ENCODE results near the gene PPM1A. TPM values are rescaled to one million over a fixed set of nuclear protein-coding genes. Genes with fewer than 3 reads are reported as not detected.

The PPM1A gene
- total RNA-seq, 2 experiments from 2014 or later, result 35.3 to 36.1 TPM

GRCh38 chr14:60214415-60215126 lies 34.5 kb upstream of the PPM1A start:
- Mint-ChIP-seq H3K36me3 (ENCODE audit: low read depth) (no peaks in the 10 kb centered on the region), H3K9me3 (no peaks in the 10 kb centered on the region), H3K4me1 (ENCODE audit: low read depth) (peaks cover 5% of the 10 kb centered on the region), H3K27ac (no peak overlapping the region), H3K4me3 (no peak overlapping the region), H3K27me3 (ENCODE audit: low read depth) (no peaks in the 10 kb centered on the region)
- intact Hi-C loops (cut with micrococcal nuclease), result no loop called here
- CTCF ChIA-PET, result interaction anchor here (1.0 kb wide), 1 partner anchor 10 kb away, joined by 4 read pairs; no protein-coding TSS in a partner anchor
- DNase-seq, result no peak

- intact Hi-C loops (cut with micrococcal nuclease), result no loop called here
These were observed 33.9 kb upstream of the PPM1A start for GRCh38 chr14:60215127-60215444.

DNA sequence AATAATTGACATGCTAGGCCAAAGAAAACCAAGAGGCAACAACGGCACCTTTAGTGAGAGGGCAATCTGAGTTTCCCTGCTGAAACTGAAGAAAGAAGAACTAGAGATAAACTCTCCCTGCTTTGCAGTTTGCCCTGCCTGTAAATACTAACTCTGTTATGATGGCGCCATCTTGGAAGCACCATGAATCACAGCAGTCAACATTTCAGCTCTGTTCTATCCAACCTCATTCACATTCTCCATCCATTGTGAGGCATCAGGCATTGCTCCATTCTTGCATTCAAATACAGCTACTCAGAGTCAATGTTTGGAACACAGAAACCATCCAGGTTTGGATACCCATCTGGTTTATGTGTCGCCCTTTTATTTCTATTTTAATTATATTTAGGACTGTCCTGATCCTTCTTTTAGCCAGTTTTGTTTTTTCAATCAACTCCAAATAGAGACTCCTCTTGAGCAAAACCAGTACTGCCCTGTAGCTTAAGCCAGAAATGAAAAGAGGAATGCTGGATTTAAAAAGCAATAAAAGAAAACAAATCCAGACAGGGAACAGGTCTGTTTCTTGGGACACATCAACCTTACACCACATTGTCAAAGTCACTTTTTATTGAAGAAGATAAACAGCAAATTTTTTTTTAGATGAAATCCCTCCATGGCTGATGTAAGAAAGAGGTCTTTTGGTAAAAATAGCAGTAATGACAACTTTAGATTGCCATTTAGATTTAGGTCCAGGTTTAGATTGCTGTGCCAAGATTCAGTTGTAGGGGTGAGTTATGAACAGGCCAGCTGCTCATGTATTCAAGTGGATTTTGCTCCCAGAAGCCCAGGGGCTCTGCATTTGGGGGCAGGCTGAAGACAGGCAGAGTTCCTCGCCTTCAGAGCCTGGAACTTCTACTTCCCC lies 33.3 kb upstream of the PPM1A start:
- CTCF ChIA-PET, result interaction anchor here (1.0 kb wide), 2 partner anchors 9 to 92 kb away, joined by 3 to 4 read pairs; no protein-coding TSS in a partner anchor
- H3K4me1 Mint-ChIP-seq (ENCODE audit: low read depth), result peaks cover 12% of the 10 kb centered on the region
- intact Hi-C loops (cut with micrococcal nuclease), result no loop called here

More at GRCh38 chr14:60215127-60215444, 33.9 kb upstream of the PPM1A start:
- no peaks in the 10 kb centered on the region for H3K9me3 Mint-ChIP-seq
- DNase-seq, result no peak
- no peak overlapping the region for H3K27ac Mint-ChIP-seq
- CTCF ChIA-PET, result interaction anchor here (1.0 kb wide), 2 partner anchors 9 to 93 kb away, joined by 3 to 4 read pairs; no protein-coding TSS in a partner anchor
- no peaks in the 10 kb centered on the region for H3K36me3 Mint-ChIP-seq (ENCODE audit: low read depth)
- peaks cover 5% of the 10 kb centered on the region for H3K4me1 Mint-ChIP-seq (ENCODE audit: low read depth)
- H3K4me3 Mint-ChIP-seq, result no peak overlapping the region
- no peaks in the 10 kb centered on the region for H3K27me3 Mint-ChIP-seq (ENCODE audit: low read depth)

DNA sequence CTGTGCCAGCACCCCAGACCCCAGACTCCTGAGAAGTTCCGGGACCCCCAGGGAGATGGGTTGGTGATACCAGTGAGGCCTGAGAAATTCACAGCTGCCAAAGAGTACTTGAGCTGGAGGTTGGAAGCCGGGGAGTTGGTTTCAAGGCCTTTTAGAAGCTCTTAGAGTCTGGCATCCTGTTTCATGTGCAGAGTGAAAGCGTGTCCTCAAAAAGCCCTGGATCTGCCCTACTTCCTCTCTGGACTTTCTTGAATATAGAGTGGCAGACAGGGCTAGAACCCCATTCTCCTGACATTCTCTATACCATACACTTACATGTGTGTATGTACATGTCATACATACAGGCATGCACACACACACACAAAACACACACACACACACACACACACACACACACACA lies 31.3 kb upstream of the PPM1A start:
- no peak overlapping the region for H3K27ac Mint-ChIP-seq
- H3K36me3 Mint-ChIP-seq (ENCODE audit: low read depth), result no peaks in the 10 kb centered on the region
- CTCF ChIA-PET, result no interaction called here
- H3K9me3 Mint-ChIP-seq, result no peaks in the 10 kb centered on the region
- intact Hi-C loops (cut with micrococcal nuclease), result no loop called here
- no peak overlapping the region for H3K4me3 Mint-ChIP-seq
- peaks cover 15% of the 10 kb centered on the region for H3K4me1 Mint-ChIP-seq (ENCODE audit: low read depth)
- no peaks in the 10 kb centered on the region for H3K27me3 Mint-ChIP-seq (ENCODE audit: low read depth)
- DNase-seq, result no peak

More for the DNA sequence above, 33.3 kb upstream of the PPM1A start:
- Mint-ChIP-seq H3K27ac (no peak overlapping the region), H3K36me3 (ENCODE audit: low read depth) (no peaks in the 10 kb centered on the region), H3K9me3 (no peaks in the 10 kb centered on the region), H3K4me3 (no peak overlapping the region), H3K27me3 (ENCODE audit: low read depth) (no peaks in the 10 kb centered on the region)
- DNase-seq, result no peak

GRCh38 chr14:60220084-60220483 lies 28.9 kb upstream of the PPM1A start:
- no peak overlapping the region for H3K4me3 Mint-ChIP-seq
- peak; percentile 27 for DNase-seq
- no peak overlapping the region for H3K27ac Mint-ChIP-seq
- intact Hi-C loops (cut with micrococcal nuclease), result loop anchor here (2.0 kb wide), 2 partner anchors 21 to 29 kb away; partner anchors contain the start of gene PPM1A
- CTCF ChIA-PET, result no interaction called here
- no peaks in the 10 kb centered on the region for H3K36me3 Mint-ChIP-seq (ENCODE audit: low read depth)
- H3K4me1 Mint-ChIP-seq (ENCODE audit: low read depth), result peaks cover 15% of the 10 kb centered on the region
- no peaks in the 10 kb centered on the region for H3K27me3 Mint-ChIP-seq (ENCODE audit: low read depth)
- H3K9me3 Mint-ChIP-seq, result no peaks in the 10 kb centered on the region

- DNase-seq, result no peak
- Mint-ChIP-seq H3K4me1 (ENCODE audit: low read depth) (peaks cover 15% of the 10 kb centered on the region), H3K9me3 (no peaks in the 10 kb centered on the region), H3K36me3 (ENCODE audit: low read depth) (no peaks in the 10 kb centered on the region), H3K27me3 (ENCODE audit: low read depth) (no peaks in the 10 kb centered on the region), H3K4me3 (no peak overlapping the region), H3K27ac (no peak overlapping the region)
- intact Hi-C loops (cut with micrococcal nuclease), result loop anchor here (2.0 kb wide), 2 partner anchors 20 to 28 kb away; partner anchors contain the start of gene PPM1A
- CTCF ChIA-PET, result no interaction called here
These were observed 28.1 kb upstream of the PPM1A start for GRCh38 chr14:60220917-60221316.

GRCh38 chr14:60221457-60221856 lies 27.6 kb upstream of the PPM1A start:
- Mint-ChIP-seq H3K9me3 (no peaks in the 10 kb centered on the region), H3K36me3 (ENCODE audit: low read depth) (no peaks in the 10 kb centered on the region), H3K27ac (no peak overlapping the region), H3K4me3 (no peak overlapping the region), H3K4me1 (ENCODE audit: low read depth) (peaks cover 15% of the 10 kb centered on the region), H3K27me3 (ENCODE audit: low read depth) (no peaks in the 10 kb centered on the region)
- no peak for DNase-seq
- CTCF ChIA-PET, result no interaction called here
- intact Hi-C loops (cut with micrococcal nuclease), result loop anchor here (2.0 kb wide), 2 partner anchors 19 to 27 kb away; partner anchors contain the start of gene PPM1A

GRCh38 chr14:60222820-60223219 lies 26.2 kb upstream of the PPM1A start:
- no peaks in the 10 kb centered on the region for H3K27me3 Mint-ChIP-seq (ENCODE audit: low read depth)
- H3K4me1 Mint-ChIP-seq (ENCODE audit: low read depth), result peaks cover 15% of the 10 kb centered on the region
- H3K36me3 Mint-ChIP-seq (ENCODE audit: low read depth), result no peaks in the 10 kb centered on the region
- H3K9me3 Mint-ChIP-seq, result no peaks in the 10 kb centered on the region
- H3K27ac Mint-ChIP-seq, result no peak overlapping the region
- no peak overlapping the region for H3K4me3 Mint-ChIP-seq
- no peak for DNase-seq
- CTCF ChIA-PET, result no interaction called here
- intact Hi-C loops (cut with micrococcal nuclease), result no loop called here

DNA sequence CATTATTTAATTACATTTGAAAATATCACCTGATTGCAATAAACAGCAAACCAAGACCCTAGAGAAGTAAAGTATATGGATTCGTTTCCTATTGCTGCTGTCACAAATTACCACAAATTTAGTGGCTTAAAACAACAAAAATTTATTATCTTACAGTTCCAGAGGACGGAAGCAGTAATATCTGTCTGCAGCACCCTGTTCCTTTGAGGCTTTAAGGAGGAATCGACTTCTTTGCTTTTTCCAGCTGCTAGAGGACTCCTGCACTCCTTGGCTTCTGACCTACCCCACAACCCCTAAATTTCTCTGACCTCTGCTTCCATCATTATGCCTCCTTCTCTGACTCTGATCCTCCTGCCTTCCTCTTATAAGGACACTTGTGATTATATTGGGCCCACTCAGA lies 23.8 kb upstream of the PPM1A start:
- intact Hi-C loops (cut with micrococcal nuclease), result no loop called here
- Mint-ChIP-seq H3K9me3 (no peaks in the 10 kb centered on the region), H3K4me1 (ENCODE audit: low read depth) (peaks cover 8% of the 10 kb centered on the region), H3K27ac (no peak overlapping the region), H3K36me3 (ENCODE audit: low read depth) (no peaks in the 10 kb centered on the region), H3K4me3 (no peak overlapping the region), H3K27me3 (ENCODE audit: low read depth) (no peaks in the 10 kb centered on the region)
- CTCF ChIA-PET, result no interaction called here
- DNase-seq, result no peak

- H3K4me1 Mint-ChIP-seq (ENCODE audit: low read depth), result peaks cover 1% of the 10 kb centered on the region
- H3K36me3 Mint-ChIP-seq (ENCODE audit: low read depth), result no peaks in the 10 kb centered on the region
- no peaks in the 10 kb centered on the region for H3K27me3 Mint-ChIP-seq (ENCODE audit: low read depth)
- CTCF ChIA-PET, result no interaction called here
- intact Hi-C loops (cut with micrococcal nuclease), result no loop called here
- H3K9me3 Mint-ChIP-seq, result no peaks in the 10 kb centered on the region
- no peak overlapping the region for H3K4me3 Mint-ChIP-seq
- no peak for DNase-seq
- no peak overlapping the region for H3K27ac Mint-ChIP-seq
These were observed 22.7 kb upstream of the PPM1A start for GRCh38 chr14:60226298-60226697.

GRCh38 chr14:60227291-60227690 lies 21.7 kb upstream of the PPM1A start:
- no peak for DNase-seq
- CTCF ChIA-PET, result no interaction called here
- H3K36me3 Mint-ChIP-seq (ENCODE audit: low read depth), result peaks cover under 1% of the 10 kb centered on the region
- no peaks in the 10 kb centered on the region for H3K27me3 Mint-ChIP-seq (ENCODE audit: low read depth)
- H3K4me3 Mint-ChIP-seq, result no peak overlapping the region
- intact Hi-C loops (cut with micrococcal nuclease), result no loop called here
- no peaks in the 10 kb centered on the region for H3K4me1 Mint-ChIP-seq (ENCODE audit: low read depth)
- H3K9me3 Mint-ChIP-seq, result peaks cover 2% of the 10 kb centered on the region
- no peak overlapping the region for H3K27ac Mint-ChIP-seq

DNA sequence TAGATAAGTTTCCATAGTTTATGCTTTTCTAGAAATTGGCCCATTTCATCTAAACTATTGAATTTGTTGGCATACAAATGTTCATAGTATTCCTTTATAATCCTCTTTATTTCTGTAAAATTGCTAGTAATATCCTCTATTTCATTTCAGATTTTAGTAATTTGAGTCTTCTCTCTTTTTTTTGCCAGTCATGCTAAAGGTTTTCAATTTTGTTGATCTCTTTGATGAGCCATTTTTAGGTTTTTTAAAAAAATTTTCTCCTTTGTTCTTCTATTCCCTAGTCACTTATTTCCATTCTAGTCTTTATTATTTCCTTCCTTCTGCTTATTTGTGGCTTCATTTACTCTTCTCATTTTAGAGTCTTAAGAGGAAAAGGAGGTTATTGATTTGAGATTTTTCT lies 19.4 kb upstream of the PPM1A start:
- H3K27ac Mint-ChIP-seq, result no peak overlapping the region
- no peak for DNase-seq
- H3K36me3 Mint-ChIP-seq (ENCODE audit: low read depth), result peaks cover 4% of the 10 kb centered on the region
- no peaks in the 10 kb centered on the region for H3K27me3 Mint-ChIP-seq (ENCODE audit: low read depth)
- peaks cover 10% of the 10 kb centered on the region for H3K9me3 Mint-ChIP-seq
- intact Hi-C loops (cut with micrococcal nuclease), result no loop called here
- no peaks in the 10 kb centered on the region for H3K4me1 Mint-ChIP-seq (ENCODE audit: low read depth)
- H3K4me3 Mint-ChIP-seq, result no peak overlapping the region
- CTCF ChIA-PET, result no interaction called here
